PC-9 (cell line): Measurements from ENCODE around the gene ADGRF1.

ENCODE experiments used
- CTCF ChIP-seq: fragments of 200-600 bp; sonication (generic); conservative IDR thresholded peaks from 2 replicates; pipeline ENCODE4 v1.6.1; 2017; ENCODE audit warnings: mixed run types, antibody characterized with exemption, mild to moderate bottlenecking, moderate library complexity
- EZH2 ChIP-seq: fragments of 200-600 bp; sonication (generic); IDR thresholded peaks from 2 replicates; pipeline ENCODE4 v1.8.0; 2017; ENCODE audit warnings: antibody characterized with exemption, low read depth

- no peak for TF ChIP-seq CTCF
- TF ChIP-seq EZH2, result no peak
Measured at GRCh38 chr6:47029865-47030561, 12.1 kb downstream of the ADGRF1 start.
